Stomach smooth muscle (tissue), 2 donors: Measurements from ENCODE around the gene PRAMEF13.
"Not testable (repeated sequence)": the region's sequence is repeated elsewhere in the genome, so short reads cannot be mapped to it uniquely, and the experiment has no call there.

Experiments
- H3K27ac ChIP-seq: one replicate; pipeline ENCODE4 v1.7.0; 2013; ENCODE audit warnings: mild to moderate bottlenecking, low read length, inconsistent platforms
- H3K27me3 ChIP-seq, 2 donors: one replicate each; pipeline ENCODE4 v1.7.0; 2013; ENCODE audit warnings: low read length in 2 of 2; ENCODE audit not compliant: insufficient read depth in 2 of 2, control insufficient read depth in 1 of 2
- H3K36me3 ChIP-seq, 2 donors: one replicate each; pipeline ENCODE4 v1.7.0; 2013; ENCODE audit warnings: low read length in 2 of 2; ENCODE audit not compliant: control insufficient read depth in 2 of 2, insufficient read depth in 2 of 2
- H3K4me1 ChIP-seq: one replicate; pipeline ENCODE4 v1.7.0; 2013; ENCODE audit warnings: low read length; ENCODE audit not compliant: control insufficient read depth, insufficient read depth
- H3K4me3 ChIP-seq, 2 donors: one replicate each; pipeline ENCODE4 v1.7.0; 2013; ENCODE audit warnings: low read length in 2 of 2
- H3K9ac ChIP-seq, 2 donors: one replicate each; pipeline ENCODE4 v1.7.0; 2013; ENCODE audit warnings: low read length in 2 of 2, mild to moderate bottlenecking in 1 of 2
- H3K9me3 ChIP-seq, 2 donors: one replicate each; pipeline ENCODE4 v1.7.0; 2013; ENCODE audit warnings: low read length in 2 of 2; ENCODE audit not compliant: control insufficient read depth in 2 of 2
- donor health status: healthy.
- donor health status: Pancreatic carcinoma.

PRAMEF13 gene

GRCh38 chr1:13155909-13156308 lies 45.3 kb downstream of the PRAMEF13 start, which contains the start of gene PRAMEF26:
PRAMEF26 (minus strand) TSS chr1:13156009; CDS start chr1:13153095, 2,914 bp downstream.
- H3K4me1 ChIP-seq, H3K27me3 ChIP-seq, H3K9ac ChIP-seq, H3K36me3 ChIP-seq, H3K27ac ChIP-seq, H3K9me3 ChIP-seq, H3K4me3 ChIP-seq: not testable (repeated sequence)
